ENCODE results near the gene KCNJ9.
"Not testable (repeated sequence)": the region's sequence is repeated elsewhere in the genome, so short reads cannot be mapped to it uniquely, and the experiment has no call there.

KCNJ9 gene

DNA sequence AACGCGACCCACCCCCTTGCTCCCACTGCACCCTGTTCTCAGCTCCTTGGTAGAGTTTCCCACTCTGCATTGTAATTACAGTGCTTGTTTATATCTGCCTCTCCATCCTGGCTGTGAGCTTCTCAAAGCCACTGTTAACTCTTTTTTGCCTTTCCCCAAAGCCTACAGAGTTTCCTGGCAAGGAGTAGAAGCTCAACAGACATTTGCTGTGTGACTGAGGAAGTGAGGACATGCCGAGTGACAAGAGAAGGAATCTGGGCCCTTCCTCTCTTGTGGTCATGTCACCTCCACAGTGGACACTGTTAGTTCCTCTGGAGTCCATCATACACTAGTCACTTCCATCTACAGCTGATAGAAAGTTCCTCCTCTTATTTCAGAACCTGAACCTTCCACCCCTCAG lies 23.1 kb downstream of the KCNJ9 start:
- DNase-seq: no peak

DNA sequence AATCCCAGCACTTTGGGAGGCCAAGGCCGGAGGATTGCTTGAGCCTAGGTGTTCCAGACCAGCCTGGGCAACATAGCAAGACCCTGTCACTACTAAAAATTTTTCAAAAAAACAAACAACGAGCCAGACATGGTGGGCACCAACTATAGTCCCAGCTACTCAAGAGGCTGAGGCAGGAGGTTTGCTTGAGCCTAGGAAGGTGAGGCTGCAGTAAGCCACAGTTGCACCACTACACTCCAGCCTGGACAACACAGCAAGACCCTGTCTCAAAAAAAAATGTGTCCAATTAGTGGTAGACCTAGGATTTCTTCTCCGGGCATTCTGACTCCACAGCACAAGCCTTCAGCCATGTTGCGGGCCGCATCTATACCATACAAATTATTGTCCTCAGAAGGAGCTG lies 23.8 kb downstream of the KCNJ9 start:
- DNase-seq: no peak

DNA sequence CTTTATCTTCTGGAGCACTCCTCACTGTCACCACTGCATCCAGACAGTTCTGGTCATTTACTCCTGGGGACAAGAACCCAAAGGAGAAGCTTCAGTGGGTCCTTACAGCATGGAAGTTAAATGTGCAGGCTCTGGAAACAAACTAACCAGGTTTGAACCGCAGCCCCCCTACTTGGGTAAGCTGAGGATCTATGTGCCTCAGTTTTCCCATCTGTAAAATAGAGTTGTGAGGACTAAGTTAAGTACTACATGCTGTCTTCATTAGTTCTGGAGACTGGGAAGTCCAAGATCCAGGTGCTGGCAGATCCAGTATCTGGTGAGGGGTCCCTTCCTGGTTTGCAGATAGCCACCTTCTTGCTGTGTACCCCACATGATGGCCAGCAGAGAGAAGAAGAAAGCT lies 26.2 kb downstream of the KCNJ9 start:
- DNase-seq: no peak

DNA sequence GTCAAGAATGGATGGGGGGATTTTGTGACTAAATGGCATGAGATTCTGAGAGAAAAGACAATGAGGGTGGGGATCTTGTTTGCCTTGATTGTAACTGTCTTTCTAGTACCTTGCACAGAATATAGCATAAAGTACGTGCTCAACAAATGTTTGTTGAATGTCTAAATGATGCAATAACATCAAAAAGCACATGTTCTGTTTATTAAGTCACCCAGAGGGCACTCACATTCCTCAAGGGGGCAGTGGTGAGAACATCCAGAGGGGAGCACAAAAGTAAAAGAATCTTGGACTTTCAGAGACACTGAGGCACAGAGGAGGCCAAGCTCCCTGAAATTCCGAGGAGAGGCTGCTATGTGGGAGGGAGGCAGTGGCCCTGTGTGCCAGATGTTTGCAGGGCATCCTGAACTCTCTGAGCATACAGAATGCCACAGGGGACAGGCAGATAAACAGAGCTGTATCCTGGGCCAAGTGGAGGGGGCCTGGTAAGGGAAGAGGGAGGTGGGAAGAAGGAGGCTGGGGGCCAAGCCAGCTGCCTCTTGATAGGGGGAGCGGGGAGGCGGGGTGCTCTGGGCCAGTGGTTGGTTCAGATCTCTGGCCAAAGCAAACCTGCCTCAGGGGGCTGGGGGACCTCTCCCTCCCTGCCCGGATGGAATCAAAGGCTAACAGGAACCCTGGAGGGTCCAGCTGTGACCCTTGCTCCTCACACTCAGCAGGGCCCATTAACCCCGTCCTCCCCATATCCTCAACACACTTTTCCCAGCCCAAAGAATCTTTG lies 27.7 kb downstream of the KCNJ9 start:
- DNase-seq: no peak

DNA sequence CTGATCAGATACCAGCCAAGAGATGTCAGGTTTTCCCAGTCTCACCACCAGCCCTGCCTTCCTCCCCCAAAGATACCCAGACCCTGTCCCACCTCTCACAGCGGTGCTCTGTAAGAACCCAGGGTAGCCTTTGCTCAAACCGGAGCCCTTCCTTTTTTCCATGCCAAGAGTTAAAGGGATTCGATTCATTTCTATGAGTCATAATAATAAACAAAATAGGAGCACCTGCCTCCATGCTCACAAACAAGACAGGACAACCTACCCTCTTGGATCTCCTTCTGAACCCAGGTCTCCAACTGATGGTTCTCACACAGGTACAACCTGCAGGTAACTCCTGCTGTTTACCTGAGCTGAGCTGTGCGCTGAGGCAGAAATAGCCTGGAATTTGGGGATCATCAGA lies 28.3 kb downstream of the KCNJ9 start:
- DNase-seq: no peak

DNA sequence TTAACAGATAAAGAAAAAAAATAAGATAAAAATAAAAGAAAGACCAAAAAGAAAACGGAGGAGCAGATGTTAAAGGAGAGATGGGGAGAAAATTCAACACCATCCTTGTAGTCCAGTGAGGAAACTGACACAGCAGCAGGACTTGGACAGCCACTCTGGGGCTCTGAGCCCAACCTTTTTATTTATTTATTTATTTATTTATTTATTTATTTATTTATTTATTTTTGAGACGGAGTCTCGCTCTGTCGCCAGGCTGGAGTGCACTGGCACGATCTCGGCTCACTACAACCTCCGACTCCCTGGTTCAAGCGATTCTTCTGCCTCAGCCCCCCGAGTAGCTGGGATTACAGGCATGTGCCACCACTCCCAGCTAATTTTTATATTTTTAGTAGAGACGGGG lies 30.1 kb downstream of the KCNJ9 start:
- DNase-seq: not testable (repeated sequence)

DNA sequence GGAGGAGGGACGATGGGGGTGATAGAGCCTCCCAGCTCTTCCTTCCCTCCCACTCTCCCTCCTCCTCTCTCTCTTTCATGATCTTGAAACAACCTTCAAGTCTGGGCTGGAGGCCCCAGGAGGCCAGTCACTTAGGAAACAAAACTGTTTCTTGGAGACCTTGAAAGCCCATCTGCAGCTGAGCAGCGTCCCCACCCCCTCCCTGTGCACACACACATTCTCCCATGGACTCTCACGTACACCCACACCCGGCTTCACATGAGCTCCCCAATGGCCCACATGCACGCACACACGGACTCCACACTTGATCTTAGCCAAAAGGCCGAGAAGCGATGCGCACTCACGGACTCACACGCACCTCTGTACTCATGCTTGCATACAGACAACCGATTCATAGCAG lies 31.0 kb downstream of the KCNJ9 start:
- DNase-seq: no peak

DNA sequence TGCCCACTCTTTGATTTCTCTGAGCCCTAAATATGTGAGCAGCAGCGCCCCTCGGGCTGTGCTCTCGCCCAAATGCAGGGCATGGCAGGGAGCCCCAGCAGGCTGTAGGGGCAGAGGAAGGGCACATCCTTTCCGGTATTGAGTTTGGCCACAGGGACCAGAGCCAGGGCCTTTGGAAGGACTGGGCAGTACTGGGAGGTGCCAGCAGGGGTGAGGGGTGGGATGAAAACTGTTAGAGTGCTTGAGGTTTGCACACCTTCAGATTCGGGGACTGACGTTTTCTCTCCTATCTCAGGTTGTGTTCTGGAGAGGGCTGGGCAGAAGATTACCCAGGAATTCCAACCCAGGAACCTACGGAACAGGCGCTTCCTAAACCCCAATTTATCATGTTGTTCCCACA lies 32.1 kb downstream of the KCNJ9 start:
- no peak for DNase-seq

DNA sequence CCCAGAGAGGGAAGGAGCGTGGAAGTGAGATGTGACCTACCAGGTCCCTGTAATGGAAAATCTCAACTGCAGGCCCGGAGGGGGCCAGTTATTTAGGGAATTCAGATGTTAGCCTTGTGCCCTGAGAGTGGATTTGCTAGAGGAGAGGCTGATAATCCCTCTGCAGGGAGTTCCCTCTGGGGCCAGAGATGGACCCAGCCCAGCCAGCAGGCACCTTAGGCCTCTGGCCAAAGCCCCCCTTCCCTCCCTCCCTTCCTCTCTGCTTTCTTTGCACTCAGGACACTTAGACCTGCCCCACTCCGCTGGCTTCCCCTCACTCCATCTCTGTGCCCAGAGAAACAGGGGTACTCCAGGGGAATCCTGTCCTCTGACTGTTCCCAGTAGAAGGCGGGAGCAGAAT lies 32.7 kb downstream of the KCNJ9 start:
- no peak for DNase-seq

DNA sequence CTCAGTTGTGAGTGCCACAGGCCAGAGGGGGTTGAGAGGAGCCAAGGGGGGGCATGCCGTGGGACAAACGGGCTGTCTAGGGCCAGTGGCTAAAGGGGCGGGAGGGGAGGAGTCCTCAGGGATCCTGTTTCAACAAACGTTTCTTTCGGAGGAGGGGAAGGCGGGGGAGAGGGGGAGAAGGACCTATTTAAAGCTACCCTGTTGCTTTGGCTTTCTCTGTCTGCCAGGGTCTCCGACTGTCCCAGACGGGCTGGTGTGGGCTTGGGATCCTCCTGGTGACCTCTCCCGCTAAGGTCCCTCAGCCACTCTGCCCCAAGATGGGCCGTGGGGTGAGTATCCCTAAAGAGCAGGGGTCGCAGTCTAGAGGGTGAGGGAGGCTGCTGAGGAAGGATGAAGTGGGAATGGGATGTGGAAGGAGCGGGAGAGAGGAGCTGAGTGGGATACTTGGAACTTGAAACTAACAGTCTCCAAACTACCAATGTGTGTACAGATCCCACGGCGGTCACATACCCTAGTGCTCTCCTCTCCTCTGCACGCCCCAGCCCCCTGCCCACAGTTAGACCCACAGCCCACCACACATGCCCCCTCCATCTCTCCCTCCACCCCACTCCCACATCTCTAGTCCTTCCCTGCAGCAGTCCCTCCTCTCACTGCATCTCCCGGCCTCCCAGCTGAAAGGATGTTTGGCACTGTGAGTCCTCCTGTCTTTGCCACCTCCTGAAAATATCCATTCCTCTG lies 34.4 kb downstream of the KCNJ9 start, which contains the start of gene ATP1A2:
TSS of gene ATP1A2 (plus strand) at position 215 of the 738 bp plus-strand sequence. CDS start at position 318, 103 bp downstream.
- DNase-seq: peak; percentile 38

DNA sequence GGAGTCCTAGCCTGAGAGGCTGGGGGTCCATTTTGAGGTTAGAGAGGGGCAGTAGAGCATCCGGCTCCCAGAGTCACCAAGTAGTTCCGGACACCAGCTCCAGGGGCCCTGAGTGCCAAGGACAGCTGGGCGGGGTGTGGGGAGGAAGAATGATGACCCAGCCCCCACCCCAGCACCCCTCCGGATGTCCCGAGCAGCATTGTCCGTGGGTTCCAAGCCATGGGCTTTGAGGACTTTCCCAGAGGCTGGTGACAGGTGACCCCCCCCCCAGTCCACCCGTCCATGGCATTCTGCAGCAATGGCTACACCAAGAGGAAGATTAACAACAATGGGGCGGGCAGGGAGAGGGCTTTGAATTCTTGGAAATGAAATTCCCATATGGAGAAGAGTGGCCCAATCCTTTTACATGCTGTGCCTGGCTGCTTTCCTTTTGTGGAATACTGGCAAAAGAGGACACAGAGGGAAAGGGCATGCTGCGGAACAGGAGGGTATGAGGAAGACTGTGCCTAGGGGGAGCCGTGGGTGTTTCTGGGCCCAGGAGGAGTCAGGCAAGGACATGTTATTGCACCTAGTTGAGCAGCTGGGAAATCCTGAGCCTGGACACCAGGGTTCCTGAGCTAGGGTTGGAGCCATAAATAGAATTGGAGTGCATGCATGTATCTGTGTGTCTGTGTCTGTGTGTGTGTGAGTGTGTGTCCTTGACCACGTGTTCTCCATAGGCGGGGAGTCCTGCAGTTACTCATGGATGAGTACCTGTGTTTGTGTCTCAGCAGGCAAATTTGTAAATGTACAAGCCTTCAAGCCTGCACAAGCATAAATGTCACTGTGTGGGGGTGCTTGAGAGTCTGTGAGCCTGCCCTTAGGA lies 35.2 kb downstream of the KCNJ9 start:
- no peak for DNase-seq

DNA sequence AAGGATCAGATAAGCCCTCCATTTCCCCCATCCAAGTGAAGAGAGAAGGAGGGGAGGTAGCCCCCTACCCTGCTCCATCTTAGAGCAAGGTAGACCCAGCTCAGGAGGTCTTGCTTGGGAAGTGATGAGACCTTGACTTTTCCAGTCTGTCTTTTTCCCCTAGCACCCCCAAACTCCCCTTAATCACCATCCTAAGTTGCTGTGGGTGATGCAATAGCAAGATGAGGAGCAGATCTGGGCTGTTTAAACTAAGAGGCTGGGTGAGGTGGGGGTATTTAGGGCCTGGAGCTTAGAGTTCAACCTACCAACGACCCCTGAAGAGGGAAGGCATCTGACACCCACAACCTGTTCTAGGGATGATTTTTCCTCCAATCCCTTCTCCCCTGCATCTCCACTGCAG lies 36.0 kb downstream of the KCNJ9 start:
- DNase-seq: no peak

DNA sequence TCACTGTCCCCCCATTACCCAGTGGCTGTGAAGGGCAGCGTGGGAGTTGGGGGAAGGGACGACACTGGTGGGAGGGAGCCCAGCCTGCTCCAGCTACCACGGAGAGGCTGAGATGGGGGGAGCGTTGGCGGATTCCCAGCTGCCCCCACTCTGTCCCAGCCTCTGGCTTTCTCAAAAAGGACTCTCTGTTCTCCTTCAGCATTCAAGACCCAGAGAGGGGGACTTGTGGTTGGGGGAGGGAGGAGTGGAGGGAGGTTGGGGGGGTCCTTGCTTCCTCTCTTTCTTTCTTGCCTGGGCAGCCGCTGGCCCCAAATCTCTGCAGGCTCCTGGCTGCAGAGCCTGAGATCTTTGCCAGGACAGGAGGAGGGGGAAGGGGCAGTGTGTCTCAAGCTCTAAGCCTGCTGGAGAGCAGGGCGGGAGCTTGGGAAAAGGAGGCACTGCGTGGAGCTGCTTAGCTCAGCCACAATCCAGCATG lies 36.4 kb downstream of the KCNJ9 start:
- no peak for DNase-seq

DNA sequence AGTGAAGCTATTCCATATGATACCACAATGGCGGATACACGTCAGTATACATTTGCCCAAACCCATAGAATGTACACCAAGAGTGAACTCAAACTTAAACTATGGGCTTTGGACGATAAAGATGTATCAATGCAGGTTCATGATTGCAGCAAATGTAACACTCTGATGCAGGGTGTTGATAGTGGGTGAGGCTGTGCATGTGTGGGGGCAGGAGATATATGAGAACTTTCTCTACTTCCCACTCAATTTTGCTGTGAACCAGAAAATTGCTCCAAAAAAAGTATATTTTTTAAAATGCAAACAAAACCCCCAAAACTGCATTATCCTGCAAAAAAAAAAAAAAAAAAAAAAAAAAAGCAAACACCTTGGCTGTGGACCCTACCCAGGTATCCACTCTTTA lies 37.6 kb downstream of the KCNJ9 start:
- DNase-seq: no peak

DNA sequence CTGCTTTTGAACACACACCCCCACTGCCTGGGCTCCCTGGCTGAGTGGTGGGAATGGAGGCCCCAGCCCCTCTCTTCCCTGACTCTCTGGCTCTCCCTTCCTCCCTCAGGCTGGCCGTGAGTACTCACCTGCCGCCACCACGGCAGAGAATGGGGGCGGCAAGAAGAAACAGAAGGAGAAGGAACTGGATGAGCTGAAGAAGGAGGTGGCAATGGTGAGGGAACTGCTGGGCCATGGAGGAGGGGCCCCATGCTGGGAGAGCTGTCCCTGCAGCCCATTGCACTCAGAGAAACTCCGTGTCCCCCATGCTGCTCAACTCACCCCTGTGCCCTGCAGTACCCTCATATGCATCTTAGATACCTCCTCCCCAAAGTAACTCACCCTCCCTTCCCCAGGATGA lies 39.5 kb downstream of the KCNJ9 start:
- DNase-seq: no peak

DNA sequence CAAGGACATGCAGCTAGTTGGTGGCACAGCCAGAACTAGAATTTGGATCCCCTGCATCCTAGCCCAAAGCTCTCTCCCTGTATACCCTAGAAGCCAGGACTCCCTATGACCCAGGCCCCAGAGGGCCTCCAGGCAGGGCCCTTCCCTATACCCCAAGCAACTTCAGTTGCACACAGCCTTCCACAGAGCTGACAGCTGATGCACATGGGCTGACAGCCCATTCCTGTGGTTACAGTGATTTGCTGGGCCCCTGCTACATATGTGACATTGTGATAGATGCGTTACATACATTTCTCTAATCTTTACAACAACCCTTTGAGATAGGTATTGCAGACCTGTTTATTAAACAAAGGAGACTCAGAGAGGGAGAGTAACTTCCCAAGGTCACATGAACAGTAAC lies 40.0 kb downstream of the KCNJ9 start:
- no peak for DNase-seq

DNA sequence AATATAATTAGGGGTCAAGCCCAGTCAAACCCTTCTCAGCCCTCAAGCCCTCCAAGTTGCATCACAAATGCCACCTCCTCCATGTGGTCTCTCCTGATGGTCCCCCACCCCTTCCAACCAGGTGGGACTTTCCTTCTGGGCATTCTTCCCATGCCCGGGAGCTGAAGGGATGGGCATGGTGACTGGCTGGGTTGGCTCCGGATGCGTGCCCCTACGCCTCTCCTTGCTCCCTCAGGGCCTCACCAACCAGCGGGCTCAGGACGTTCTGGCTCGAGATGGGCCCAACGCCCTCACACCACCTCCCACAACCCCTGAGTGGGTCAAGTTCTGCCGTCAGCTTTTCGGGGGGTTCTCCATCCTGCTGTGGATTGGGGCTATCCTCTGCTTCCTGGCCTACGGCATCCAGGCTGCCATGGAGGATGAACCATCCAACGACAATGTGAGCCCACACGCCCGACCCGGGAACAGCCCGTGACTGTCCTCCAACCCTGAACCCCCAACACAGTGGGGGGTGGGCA lies 41.7 kb downstream of the KCNJ9 start:
- no peak for DNase-seq

DNA sequence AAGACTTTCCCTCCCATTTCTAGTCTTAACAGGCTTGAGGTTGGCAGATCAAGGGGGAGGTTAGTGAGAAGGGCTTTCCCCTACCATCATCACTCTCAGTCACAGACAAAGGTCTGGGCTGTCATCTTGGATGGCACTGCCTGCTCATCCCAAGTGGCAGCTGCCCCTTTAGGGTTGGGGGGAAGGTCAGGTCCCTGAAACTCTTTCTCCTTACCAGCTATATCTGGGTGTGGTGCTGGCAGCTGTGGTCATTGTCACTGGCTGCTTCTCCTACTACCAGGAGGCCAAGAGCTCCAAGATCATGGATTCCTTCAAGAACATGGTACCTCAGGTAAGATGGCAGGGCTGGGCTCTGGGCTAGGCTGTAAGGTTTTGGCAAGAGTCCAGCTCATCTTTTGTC lies 42.4 kb downstream of the KCNJ9 start:
- DNase-seq: no peak

DNA sequence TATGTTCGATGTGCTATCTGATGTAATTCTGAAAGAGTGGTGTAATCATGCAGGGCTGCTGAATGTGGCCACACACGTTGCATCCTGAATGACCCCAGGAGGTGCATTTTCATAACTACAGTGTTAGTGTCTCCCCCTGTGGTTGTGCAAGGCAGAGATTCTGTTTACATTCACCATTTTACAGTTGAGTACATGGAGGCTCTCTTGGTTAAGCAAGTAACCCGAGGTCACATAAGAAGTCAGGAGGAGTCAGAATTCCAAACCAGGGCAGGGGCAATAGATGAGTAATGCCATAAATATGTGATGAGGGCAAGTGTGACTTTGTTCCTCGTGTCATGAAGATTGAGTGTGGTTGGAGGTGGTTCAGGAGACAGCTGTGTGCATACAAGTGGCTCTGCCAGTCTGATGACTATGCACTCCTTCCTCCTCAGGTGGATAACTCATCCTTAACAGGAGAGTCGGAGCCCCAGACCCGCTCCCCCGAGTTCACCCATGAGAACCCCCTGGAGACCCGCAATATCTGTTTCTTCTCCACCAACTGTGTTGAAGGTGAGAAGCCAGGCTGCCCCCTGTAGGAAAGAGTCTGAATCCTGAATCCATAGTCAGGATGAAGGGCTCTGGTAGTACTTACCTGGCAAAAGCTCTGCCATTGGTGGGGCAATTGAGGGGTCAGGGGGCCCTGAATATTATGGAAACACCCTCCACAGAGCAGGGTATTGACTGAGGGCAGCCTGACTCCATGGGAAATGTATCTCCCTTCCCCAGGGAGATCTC lies 43.6 kb downstream of the KCNJ9 start:
- no peak for DNase-seq

DNA sequence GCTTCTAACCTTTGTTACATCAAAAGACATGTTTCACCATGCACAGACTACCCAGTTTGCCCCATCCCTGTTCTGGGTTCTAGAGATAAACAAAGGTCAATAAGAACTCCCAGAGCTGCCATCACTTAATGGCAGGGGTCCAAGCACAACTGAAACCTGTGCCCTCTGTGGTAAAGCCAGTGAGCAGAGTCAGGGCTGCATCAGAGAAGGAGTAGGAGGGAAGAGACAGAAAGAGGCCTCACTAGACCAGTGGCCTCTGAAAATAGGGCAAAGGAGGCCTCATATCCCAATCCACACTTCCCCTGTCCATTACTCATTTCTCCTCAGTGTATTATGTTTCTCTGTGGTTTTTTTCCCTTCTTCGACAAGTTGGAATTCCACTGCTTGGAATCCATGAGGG lies 44.4 kb downstream of the KCNJ9 start:
- no peak for DNase-seq

DNA sequence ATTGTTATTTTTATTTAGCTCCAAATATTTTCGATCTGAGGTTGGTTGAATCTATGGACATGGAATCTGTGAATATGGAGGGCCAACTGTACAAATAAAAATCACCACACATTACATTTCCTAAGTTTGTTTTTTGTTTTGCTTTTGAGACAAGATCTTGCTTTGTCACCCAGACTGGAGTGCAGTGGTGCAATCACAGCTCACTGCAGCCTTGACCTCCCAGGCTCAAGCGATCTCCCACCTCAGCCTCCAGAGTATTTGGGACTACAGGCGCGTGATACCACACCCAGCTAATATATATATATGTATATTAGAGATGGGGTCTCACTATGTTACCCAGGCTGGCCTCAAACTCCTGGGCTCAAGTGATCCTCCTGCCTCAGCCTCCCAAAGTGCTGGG lies 45.0 kb downstream of the KCNJ9 start:
- not testable (repeated sequence) for DNase-seq

DNA sequence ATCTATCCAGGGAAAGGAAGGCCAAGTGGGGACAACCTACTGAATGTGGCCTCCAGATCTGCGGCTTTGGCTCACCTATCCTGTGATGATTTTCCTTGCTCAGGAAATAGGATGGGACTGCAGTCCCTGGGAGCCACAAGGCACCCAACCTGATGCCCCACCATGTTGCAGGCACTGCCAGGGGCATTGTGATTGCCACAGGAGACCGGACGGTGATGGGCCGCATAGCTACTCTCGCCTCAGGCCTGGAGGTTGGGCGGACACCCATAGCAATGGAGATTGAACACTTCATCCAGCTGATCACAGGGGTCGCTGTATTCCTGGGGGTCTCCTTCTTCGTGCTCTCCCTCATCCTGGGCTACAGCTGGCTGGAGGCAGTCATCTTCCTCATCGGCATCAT lies 46.0 kb downstream of the KCNJ9 start:
- DNase-seq: no peak

Data from right kidney (tissue), 1 donor.